ENCODE data around the gene COG1. TPM values are rescaled to one million over a fixed set of nuclear protein-coding genes. Genes with fewer than 3 reads are reported as not detected.

Gene COG1
- total RNA-seq, 2 donors from 2014 or later, result 27.1 to 27.8 TPM

DNA sequence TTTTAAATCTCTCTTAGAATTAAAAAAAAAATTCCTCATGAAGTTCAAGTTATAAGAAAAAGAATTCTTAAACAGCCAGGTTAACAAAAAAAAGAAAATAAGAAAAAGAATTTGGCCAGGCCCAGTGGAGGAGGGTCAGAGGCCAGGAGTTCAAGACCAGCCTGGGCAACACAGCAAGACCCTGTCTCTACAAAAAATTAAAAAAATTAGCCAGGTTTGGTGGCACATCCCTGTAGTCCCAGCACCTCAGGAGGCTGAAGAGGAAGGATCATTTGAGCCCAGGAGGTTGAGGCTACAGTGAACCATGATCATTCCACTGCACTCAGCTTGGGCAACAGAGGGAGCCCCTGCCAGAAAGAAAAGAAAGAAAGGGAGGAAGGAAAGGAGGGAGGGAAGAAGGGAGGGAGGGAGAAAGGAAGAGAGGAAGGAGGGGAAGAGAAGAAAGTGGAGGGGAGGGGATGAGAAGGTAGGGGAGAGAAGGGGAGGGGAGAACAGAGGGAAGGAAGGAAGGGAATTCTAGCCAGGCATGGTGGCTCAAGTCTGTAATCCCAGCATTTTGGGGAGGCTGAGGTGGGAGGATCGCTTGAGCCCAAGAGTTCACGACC is 30.9 kb downstream of the COG1 start:
- no peak for DNase-seq
- H3K27ac ChIP-seq (ENCODE audit: low read depth, low read length), result no peak overlapping the region
- H3K9me3 ChIP-seq (ENCODE audit: control insufficient read depth, low read length), result no peaks in the 10 kb centered on the region
- Mint-ChIP-seq H3K4me3 (no peak overlapping the region), H3K27ac (no peak overlapping the region), H3K9me3 (no peaks in the 10 kb centered on the region), H3K4me1 (peaks cover 23% of the 10 kb centered on the region), H3K36me3 (ENCODE audit: low read depth) (peaks cover 19% of the 10 kb centered on the region), H3K27me3 (ENCODE audit: insufficient read depth) (no peaks in the 10 kb centered on the region)
- H3K9ac ChIP-seq (ENCODE audit: extremely low read depth, low read length, poor library complexity, severe bottlenecking), result no peak overlapping the region
- H3K4me1 ChIP-seq (ENCODE audit: control insufficient read depth, insufficient read depth, low read length), result peaks cover 11% of the 10 kb centered on the region
- WGBS, 2 experiments (ENCODE audit: insufficient coverage in 1 of 2, insufficient read length in 1 of 2), result 80% methylated on average over 1 of the region's 2 CpGs; no CpG with 5 or more reads in 1 of the 2 experiments
- no peaks in the 10 kb centered on the region for H3K27me3 ChIP-seq (ENCODE audit: control insufficient read depth, insufficient read depth, low read length, poor library complexity, severe bottlenecking)
- peaks cover 26% of the 10 kb centered on the region for H3K36me3 ChIP-seq (ENCODE audit: control insufficient read depth, insufficient read depth, low read length)
- H3K4me3 ChIP-seq (ENCODE audit: low read length), result no peak overlapping the region
- TF ChIP-seq, protein P1, sequence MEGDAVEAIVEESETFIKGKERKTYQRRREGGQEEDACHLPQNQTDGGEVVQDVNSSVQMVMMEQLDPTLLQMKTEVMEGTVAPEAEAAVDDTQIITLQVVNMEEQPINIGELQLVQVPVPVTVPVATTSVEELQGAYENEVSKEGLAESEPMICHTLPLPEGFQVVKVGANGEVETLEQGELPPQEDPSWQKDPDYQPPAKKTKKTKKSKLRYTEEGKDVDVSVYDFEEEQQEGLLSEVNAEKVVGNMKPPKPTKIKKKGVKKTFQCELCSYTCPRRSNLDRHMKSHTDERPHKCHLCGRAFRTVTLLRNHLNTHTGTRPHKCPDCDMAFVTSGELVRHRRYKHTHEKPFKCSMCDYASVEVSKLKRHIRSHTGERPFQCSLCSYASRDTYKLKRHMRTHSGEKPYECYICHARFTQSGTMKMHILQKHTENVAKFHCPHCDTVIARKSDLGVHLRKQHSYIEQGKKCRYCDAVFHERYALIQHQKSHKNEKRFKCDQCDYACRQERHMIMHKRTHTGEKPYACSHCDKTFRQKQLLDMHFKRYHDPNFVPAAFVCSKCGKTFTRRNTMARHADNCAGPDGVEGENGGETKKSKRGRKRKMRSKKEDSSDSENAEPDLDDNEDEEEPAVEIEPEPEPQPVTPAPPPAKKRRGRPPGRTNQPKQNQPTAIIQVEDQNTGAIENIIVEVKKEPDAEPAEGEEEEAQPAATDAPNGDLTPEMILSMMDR (conservative IDR thresholded peaks at IDR 0.05), result no peak

DNA sequence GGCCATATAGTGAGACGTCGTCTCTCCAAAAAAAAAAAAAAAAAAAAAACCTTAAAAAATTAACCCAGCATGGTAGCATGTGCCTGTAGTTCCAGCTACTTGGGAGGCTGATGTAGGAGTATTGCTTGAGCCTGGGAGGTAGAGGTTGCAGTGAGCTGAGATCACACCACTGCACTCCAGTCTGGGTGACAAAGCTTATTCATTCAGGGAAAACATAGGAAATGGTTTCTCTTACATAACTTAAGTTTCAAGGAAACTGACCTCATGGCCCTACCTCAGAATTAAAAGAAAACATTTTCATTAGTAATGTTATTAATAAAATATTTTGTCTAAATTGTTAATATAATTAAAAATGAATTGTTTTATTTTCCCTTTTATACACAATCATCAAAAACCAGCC is 31.4 kb downstream of the COG1 start:
- Histone ChIP-seq H3K4me3 (ENCODE audit: low read length) (no peak overlapping the region), H3K9me3 (ENCODE audit: control insufficient read depth, low read length) (no peaks in the 10 kb centered on the region), H3K27me3 (ENCODE audit: control insufficient read depth, insufficient read depth, low read length, poor library complexity, severe bottlenecking) (no peaks in the 10 kb centered on the region), H3K4me1 (ENCODE audit: control insufficient read depth, insufficient read depth, low read length) (peaks cover 11% of the 10 kb centered on the region), H3K9ac (ENCODE audit: extremely low read depth, low read length, poor library complexity, severe bottlenecking) (no peak overlapping the region), H3K36me3 (ENCODE audit: control insufficient read depth, insufficient read depth, low read length) (peaks cover 26% of the 10 kb centered on the region), H3K27ac (ENCODE audit: low read depth, low read length) (no peak overlapping the region)
- H3K27me3 Mint-ChIP-seq (ENCODE audit: insufficient read depth), result no peaks in the 10 kb centered on the region
- H3K9me3 Mint-ChIP-seq, result no peaks in the 10 kb centered on the region
- no peak for DNase-seq
- H3K36me3 Mint-ChIP-seq (ENCODE audit: low read depth), result peaks cover 16% of the 10 kb centered on the region
- H3K27ac Mint-ChIP-seq, result no peak overlapping the region
- peaks cover 28% of the 10 kb centered on the region for H3K4me1 Mint-ChIP-seq
- no CpG with 5 or more reads among the region's 2 CpGs for WGBS, 2 experiments (ENCODE audit: insufficient coverage in 1 of 2, insufficient read length in 1 of 2)
- TF ChIP-seq, protein P1 (conservative IDR thresholded peaks at IDR 0.05), result no peak
- H3K4me3 Mint-ChIP-seq, result no peak overlapping the region

DNA sequence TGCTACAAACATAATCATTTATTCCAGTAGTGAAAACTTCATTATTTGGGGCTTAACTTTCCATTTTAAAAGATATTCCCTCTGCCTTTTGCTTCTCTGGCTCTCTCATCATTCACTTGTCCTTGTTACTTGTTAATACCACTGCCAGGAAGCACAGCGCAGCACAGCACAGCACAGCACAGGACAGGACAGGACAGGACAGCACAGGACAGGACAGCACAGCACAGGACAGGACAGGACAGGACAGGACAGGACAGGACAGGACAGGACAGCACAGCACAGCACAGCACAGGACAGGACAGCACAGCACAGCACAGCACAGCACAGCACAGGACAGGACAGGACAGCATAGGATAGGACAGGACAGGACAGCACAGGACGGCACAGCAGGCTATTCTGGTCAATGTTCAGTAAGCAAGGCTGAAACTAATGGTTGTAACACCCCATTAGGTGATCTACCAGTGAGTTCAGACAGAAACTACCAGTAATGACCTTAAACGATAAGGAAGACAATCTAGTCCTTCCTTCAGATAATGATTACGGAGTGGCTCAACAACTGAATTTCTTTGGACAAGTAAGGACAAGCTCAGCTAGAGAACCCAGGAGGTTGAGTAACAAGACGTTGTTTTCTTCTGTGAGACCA is 31.9 kb downstream of the COG1 start:
- no peaks in the 10 kb centered on the region for H3K27me3 Mint-ChIP-seq (ENCODE audit: insufficient read depth)
- Histone ChIP-seq H3K9me3 (ENCODE audit: control insufficient read depth, low read length) (no peaks in the 10 kb centered on the region), H3K36me3 (ENCODE audit: control insufficient read depth, insufficient read depth, low read length) (peaks cover 23% of the 10 kb centered on the region), H3K4me3 (ENCODE audit: low read length) (no peak overlapping the region), H3K9ac (ENCODE audit: extremely low read depth, low read length, poor library complexity, severe bottlenecking) (no peak overlapping the region), H3K27me3 (ENCODE audit: control insufficient read depth, insufficient read depth, low read length, poor library complexity, severe bottlenecking) (no peaks in the 10 kb centered on the region), H3K27ac (ENCODE audit: low read depth, low read length) (no peak overlapping the region), H3K4me1 (ENCODE audit: control insufficient read depth, insufficient read depth, low read length) (peaks cover 11% of the 10 kb centered on the region)
- 91 to 92% methylated on average over 4 to 5 of the region's 5 CpGs for WGBS, 2 experiments (ENCODE audit: insufficient coverage in 1 of 2, insufficient read length in 1 of 2)
- no peaks in the 10 kb centered on the region for H3K9me3 Mint-ChIP-seq
- H3K27ac Mint-ChIP-seq, result peak overlapping the region; percentile 78
- H3K36me3 Mint-ChIP-seq (ENCODE audit: low read depth), result peaks cover 15% of the 10 kb centered on the region
- TF ChIP-seq, protein P1 (conservative IDR thresholded peaks at IDR 0.05), result no peak
- H3K4me3 Mint-ChIP-seq, result no peak overlapping the region
- H3K4me1 Mint-ChIP-seq, result peaks cover 30% of the 10 kb centered on the region
- no peak for DNase-seq
